NCI-H526 (cell line): Measurements from ENCODE around the gene SLC16A6.
"Not testable (repeated sequence)": the region's sequence is repeated elsewhere in the genome, so short reads cannot be mapped to it uniquely, and the experiment has no call there.

Source experiments
- DNase-seq, 2 experiments: peaks; one replicate each; lab custom pipeline; 2025; lab: John Stamatoyannopoulos, UW

SLC16A6 gene

DNA sequence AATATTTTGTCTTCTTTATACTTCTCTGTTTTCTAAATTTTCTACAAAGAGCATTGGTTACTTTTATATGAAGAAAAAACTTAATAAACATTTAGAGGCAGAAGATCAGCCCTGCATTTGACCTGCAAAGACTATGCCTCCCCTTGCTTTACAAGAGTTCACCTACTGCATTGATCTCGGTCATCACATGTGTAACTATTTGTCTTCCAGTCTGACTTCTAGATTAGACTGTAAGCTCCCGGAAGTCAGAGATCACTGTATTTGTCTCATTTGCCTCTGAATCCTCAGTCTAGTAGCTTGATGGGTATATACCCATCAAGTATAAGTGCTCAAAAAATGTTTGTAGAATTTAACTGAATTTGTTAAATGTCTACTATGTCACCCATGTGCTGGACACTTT lies 70.7 kb downstream of the SLC16A6 start:
- not testable (repeated sequence) for DNase-seq

DNA sequence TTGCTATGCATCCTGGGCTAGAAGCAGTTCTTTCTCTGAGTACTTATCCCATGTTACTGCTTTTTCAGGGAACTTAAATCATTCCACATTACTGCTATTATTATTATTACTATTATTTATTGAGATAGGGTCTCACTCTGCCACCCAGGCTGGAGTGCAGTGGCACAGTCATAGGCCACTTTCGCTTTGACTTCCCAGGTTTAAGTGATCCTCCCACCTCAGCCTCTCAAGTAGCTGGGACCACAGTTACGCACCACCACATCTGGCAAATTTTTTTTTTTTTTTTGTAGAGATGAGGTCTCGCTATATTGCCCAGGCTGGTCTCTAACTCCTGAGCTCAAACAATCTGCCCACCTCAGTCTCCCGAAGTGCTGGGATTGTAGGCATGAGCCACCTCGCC lies 71.5 kb downstream of the SLC16A6 start:
- not testable (repeated sequence) for DNase-seq
